ENCODE data around the gene RAB26.

DNA sequence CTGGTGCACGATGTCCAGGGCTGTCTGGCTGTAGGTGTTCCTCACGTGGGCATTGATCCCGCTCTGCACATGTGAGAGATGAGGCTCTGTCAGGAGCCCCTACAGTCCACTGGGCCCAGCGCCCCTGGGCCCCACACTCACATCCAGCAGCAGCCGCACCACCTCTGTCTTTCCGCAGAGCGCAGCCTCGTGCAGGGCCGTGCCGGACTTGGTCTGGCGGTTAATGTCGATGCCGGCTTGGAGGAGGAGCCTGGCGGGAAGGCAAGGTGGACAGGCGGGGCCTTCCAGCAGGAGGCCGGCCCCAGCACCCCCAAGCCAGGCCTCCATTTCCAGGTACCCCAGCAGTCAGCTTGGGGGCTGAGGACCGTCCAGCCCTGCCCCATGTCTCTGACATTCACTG lies 38.8 kb downstream of the RAB26 start:
- TF ChIP-seq, protein P1, sequence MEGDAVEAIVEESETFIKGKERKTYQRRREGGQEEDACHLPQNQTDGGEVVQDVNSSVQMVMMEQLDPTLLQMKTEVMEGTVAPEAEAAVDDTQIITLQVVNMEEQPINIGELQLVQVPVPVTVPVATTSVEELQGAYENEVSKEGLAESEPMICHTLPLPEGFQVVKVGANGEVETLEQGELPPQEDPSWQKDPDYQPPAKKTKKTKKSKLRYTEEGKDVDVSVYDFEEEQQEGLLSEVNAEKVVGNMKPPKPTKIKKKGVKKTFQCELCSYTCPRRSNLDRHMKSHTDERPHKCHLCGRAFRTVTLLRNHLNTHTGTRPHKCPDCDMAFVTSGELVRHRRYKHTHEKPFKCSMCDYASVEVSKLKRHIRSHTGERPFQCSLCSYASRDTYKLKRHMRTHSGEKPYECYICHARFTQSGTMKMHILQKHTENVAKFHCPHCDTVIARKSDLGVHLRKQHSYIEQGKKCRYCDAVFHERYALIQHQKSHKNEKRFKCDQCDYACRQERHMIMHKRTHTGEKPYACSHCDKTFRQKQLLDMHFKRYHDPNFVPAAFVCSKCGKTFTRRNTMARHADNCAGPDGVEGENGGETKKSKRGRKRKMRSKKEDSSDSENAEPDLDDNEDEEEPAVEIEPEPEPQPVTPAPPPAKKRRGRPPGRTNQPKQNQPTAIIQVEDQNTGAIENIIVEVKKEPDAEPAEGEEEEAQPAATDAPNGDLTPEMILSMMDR (IDR thresholded peaks at IDR 0.05): no peak
- TF ChIP-seq EP300 (IDR thresholded peaks at IDR 0.05) (no peak), POLR2A (IDR thresholded peaks at IDR 0.05) (no peak)

Data from ovary (tissue), 3 donors.